GM18907 (cell line): ENCODE data around the gene DLL3.
A peak's percentile ranks its signal among the peaks of the same experiment; 100 is the strongest.

Source experiments
- ATAC-seq: cut with Tn5 transposase; IDR thresholded peaks from one replicate; pipeline ENCODE4 v1.9.1; 2021; ENCODE audit warnings: mild to moderate bottlenecking, moderate library complexity; ENCODE audit not compliant: unreplicated experiment

The DLL3 gene

DNA sequence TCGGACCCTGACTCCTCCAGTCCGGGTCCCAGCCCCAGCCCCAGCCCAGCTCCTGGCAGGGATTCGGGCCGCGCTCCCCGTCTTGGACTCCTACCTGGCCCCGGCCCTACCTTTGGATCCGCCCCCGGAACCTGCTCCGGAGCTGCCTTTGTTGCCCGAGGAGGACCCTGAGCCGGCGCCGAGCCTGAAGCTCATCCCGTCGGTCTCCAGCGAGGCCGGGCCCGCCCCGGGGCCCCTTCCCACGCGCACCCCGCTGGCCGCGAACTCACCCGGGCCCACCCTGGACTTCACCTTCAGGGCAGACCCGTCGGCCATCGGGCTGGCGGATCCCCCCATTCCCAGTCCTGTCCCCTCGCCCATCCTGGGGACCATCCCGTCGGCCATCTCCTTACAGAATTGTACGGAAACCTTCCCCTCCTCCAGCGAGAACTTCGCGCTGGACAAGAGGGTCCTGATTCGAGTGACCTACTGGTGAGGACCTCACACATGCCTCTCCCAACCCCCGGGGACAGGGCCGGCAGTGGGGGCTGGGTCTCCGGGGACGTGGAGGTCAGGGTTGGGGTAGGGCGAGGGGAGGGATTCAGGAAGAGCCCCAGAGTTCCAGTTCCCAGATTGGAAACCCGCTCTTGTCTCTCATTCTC is 16.9 kb downstream of the DLL3 start:
- no peak for ATAC-seq

DNA sequence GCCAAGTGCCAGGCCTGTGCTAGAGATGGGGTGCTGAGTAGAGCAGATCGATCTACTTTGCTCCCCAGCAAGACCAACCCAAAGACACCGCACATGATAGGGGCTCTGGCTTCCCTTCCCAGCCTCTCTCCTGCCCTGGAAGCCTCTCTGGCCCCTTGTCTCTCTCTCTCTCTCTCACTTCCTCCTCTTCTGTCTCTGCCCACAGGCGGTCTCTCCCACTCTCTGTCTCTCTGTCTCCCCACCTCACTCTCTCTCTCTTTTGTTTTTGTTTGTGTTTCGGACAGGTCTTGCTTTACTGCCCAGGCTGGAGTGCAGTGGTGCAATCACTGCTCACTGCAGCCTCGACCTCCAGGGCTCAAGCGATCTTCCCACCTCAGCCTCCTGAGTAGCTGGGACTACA is 17.5 kb downstream of the DLL3 start:
- ATAC-seq = no peak

DNA sequence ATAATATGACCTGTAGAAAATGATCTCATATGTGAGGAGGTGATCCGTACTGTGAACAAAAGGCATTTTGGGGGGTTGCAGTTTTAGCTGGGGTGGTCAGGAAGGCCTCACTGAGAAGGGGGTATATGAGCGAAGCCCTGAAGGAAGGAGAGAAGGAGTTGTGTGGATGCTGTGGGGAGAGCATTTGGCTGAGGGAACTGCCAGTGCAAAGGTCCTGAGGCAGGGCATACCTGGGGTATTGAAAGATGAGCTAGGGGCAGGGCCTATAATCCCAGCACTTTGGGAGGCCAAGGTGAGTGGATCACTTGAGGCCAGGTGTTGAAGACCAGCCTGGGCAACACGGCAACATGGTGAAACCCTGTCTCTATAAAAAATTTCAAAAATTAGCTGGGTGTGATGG is 18.7 kb downstream of the DLL3 start:
- no peak for ATAC-seq

DNA sequence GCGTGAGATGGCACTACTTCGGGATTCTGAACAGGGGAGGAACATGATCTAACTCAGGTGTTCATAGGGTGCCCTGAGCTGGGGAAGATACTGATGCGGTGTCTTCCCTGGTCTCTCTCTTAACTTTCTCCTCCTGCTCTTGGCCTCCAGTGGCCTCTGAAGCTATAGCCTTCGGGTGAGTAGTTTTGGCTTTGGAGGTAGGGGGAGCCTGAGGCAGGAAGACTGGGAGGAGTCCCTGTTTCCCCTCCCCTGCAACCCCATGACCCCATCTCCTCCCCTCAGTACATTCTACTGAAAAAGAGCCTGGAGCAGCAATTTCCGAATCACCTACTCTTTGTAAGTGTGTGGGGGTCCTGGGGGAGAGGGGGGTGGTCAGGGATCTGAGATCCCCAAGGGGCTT is 19.7 kb downstream of the DLL3 start:
- no peak for ATAC-seq

DNA sequence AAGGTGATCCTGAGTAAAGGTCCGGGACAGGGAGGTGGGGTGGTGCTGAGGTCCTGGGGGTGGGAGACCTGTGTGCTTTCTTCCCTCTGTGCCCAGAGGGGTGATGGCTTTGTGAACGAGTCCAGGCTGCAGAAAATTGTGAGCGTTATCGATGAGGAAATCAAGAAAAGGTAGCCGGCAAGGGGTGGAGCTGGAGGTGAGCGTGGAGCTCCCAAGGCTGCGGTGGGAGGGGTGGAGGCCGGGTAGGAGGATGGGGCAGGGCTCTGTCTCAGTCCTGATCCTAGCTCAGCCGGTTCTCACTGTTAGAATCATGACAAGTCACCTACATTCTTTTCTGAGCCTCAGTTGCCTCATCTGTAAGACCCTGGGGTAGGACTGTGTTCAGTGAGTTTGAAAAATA is 20.2 kb downstream of the DLL3 start:
- no peak for ATAC-seq

DNA sequence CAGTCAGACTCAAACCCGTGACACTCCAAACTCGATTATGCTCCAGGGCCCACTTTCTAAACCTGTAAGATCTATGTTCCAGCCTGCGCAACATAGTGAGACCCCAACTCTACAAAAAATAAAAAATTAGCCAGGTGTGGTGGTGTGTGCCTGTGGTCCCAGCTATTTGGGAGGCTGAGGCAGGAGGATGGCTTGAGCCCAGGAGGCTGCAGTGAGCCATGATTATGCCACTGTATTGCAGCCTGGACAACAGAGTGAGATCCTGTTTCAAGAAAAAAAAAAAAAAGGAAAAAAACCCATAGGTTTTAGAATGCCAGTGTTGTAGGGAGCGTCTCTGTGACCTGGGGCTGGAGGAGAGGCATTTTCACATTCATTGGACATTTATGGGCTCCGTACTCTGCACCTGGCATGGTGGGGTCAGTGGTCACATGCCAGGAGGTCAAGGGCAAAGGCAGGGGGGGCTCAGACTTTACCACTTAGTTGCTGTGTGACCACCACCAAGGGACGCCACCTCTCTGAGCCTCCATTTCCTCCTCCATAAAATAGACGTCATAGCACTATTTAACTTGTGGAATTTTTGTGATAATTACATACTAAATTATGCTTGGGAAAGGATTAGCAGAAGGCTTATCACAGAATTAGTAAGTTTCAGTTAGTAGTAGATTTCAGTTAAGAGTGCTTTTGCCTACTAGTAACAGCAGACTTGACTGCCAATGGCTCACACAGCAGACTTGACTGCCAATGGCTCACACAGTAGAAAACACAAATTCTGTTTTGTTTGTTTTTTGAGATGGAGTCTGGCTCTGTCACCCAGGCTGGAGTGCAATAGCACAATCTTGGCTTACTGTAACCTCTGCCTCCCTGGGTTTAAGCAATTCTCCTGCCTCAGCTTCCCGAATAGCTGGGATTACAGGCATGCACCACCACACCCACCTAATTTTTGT is 22.1 kb downstream of the DLL3 start:
- no peak for ATAC-seq

DNA sequence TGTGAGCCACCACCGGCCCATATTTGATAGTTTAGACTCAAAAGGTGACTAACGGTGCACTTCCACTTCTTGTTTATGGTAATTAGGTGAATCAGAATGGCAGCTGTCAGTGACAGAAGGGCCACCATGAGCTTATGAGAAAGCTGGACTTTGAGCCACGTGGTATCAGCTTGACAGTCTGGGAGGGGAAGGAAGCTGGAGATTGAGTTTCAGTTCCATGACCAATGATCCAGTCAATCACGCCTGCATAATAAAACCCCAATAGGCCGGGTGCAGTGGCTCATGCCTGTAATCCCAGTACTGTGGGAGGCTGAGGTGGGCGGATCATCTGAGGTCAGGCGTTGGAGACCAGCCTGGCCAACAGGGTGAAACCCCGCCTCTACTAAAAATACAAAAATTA is 25.7 kb downstream of the DLL3 start:
- no peak for ATAC-seq

DNA sequence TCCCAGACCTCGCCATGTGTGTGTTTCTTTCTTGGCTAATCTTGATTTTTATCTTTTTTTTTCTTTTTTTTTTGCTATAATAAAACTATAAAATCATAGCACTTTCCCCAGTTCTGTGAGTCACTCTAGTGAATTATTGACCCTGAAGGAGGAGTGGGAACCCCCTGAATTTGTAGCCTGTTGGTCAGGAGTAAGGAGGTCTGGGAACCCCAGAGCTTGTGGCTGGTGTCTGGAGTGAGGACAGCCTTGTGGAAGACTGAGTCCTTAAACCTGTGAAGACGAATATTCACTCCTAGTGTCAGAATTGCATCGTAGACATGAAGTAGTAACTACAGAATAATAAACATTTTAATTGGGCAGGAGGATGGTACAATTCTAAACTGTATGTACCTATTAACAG is 26.5 kb downstream of the DLL3 start:
- no peak for ATAC-seq

DNA sequence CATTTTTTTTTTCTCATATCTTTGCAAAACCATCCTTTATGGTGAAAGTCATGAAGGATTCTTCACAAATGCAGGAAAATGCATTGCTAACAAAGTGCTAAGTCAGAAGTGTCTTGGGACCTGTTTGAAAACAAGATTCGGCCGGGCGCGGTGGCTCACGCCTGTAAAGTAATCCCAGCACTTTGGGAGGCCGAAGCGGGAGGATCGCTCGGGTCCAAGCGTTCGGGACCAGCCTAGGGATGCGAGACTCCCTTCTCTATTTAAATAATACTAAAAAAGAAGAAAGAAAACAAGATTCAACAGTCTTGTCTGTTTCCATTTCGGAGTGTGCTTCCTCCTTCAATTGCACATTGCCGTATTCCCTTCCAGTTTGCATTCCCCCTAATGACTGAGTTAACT is 33.1 kb downstream of the DLL3 start:
- no peak for ATAC-seq

DNA sequence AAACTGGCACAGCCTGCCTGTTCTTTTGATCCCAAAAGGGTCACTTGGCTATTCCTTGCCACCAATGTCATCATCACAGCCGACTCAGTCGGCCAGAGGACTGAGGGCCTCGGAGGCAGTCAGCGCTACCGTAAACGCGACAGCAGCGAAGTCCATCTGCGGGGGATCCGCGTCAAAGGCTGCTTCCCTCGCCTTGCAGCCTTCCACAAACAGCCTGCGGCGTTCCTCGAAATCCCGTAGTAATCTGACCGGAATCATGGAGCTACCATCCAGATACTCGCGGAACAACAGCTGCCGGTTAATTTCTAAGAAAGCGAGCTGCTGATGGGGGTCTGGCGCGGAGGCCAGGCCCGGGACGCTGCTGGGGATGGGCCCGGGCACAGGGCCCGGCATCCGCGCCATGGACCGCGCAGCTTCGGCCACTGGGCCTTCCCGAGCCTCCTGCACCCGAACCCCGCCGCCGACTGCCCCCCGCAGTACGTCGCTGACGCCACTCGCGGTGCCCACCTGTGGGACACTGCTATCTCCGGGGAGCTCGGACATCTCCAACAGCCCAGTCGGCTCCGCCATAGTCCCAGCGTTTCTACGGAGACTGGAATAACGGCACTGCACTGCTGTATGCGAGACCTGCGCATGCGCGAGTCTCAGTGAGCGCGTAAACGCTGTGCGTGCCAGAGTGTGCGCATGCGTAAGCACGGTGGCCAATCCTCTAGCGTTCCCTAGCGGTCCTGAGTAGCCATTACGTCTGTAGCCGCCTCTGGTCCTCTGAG is 33.7 kb downstream of the DLL3 start, which contains the start of gene EID2B:
TSS of gene EID2B (minus strand) at position 620 of the 770 bp plus-strand sequence. CDS start at position 570, 50 bp downstream.
- ATAC-seq = peak; percentile 85

DNA sequence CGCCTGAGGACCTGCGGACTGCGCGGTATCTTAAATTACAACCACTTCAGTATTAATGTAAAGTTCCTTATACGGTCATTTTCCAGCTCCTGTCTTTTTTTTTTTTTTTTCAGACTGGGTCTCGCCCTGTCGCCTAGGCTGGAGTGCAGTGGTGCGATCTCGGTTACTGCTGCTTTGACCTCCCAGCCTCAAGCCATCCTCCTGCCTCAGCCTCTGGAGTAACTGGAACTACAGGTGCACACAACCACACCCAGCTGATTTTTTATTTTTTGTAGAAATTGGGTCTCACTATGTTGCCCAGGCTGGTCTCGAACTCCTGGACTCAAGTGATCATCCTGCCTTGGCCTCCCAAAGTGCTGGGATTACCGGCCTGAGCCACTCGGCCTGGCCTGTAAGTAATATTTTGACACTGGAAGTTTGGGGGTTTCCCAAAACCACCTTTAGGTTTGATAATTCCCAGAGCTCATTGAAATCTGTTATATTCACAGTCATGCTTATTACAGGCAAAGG is 34.3 kb downstream of the DLL3 start:
- peak; percentile 21 for ATAC-seq

DNA sequence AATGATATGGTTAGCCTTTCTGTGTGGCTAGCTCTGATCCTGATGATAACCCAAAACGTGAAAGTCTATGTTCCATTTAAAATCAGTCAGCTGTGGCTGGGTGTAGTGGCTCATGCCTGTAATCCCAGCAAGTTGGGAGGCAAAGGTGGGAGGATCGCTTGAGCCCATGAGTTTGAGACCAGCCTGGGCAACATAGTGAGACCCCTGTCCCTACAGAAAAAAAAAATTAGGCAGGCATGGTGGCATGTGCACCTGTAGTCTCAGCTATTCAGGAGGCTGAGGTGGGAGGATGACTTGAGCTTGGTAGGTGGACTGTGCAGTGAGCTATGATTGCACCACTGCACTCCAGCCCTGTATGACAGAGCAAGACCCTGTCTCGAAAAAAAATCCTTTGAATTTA is 35.0 kb downstream of the DLL3 start:
- no peak for ATAC-seq

DNA sequence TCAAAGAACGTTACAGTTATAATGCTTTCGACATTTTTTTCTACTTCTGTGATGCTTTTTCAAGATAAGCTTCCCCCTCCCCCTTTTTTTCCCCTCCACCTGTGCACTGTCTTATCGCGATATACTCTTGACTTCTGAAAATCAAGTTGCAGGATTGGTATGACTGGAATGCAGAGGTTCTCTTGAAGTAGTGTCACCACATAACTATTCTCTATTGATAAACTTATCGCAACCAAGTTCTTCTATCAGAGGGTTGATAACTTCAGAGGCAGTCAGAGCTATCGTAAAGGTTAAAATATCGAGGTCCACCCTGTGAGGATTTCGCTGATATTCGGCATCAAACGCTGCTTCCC is 40.4 kb downstream of the DLL3 start:
- ATAC-seq = peak; percentile 10

DNA sequence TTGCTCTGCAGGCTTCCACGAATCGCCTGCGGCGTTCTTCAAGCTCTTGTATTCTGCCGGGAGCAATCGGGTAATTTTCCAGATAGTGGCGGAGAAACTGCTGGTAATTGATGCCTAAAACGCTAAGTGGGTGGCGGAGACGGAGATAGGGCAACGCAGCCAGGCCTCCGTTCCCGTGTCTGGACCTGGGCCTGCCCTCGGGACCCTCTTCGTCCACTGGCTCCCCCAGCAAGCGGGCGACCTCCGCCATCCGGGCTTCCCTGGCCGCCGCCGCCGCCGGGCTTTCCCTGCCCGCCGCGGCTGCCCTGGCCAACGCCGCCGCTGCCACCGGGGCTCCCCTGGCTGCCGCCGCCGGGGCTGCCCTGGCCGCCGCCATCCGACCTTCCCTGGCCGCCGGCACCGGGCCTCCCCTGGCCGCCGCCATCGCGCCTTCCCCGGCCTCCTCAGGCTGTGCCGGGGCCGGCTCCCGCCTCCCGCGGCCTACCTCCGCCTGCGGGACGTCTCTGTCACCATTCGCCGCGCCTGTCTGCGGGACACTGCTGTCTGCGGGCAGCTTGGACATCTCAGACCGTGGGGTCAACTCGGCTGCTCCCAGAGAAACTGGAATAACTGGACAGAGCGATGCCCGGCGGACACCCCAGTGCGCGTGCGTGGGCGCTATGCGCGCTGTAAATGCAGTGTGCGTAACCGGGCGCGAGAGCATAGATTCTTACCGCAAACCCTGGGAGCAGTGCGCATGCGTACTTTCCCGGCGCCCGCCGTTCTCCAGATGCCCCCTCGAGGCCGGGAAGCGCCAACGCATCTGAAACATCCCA is 41.0 kb downstream of the DLL3 start, which contains the start of gene EID2:
TSS of gene EID2 (minus strand) at position 644 of the 815 bp plus-strand sequence. CDS start at position 562, 82 bp downstream.
- ATAC-seq = peak; percentile 86

DNA sequence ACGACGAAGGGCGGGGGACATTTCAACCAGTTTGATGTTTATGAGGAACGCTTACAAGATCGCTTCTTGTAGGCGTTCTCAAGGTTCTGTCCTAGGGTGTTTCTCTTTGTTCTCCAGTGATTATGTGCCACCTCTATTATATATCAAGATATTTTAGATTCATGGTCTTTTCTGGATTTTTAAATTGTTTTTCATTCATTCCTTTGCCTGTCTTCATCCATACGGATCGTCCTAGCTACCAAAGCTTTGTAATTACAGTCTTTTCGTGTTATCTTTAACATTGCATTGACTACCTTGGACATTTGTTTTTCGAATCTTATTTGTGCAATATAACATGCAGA is 41.6 kb downstream of the DLL3 start:
- ATAC-seq = no peak

DNA sequence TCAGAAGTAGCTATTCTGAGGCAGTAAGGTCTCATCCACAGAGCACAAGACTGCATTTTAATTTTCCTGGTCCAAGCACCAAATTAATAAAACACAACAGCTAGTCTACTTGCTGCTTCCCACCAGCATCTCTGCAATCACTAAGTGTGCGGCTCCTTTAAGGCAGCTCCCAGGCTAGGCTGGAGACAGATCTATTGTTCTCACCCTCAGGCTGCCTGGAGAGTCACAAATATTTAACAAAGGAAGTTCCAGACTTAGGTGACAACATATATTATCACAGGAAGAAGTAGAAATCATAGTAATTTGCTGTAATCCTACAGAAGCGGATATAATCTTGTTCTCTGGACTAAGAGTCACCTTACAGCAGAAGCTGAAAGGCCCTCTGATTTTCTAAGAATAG is 43.5 kb downstream of the DLL3 start:
- no peak for ATAC-seq

DNA sequence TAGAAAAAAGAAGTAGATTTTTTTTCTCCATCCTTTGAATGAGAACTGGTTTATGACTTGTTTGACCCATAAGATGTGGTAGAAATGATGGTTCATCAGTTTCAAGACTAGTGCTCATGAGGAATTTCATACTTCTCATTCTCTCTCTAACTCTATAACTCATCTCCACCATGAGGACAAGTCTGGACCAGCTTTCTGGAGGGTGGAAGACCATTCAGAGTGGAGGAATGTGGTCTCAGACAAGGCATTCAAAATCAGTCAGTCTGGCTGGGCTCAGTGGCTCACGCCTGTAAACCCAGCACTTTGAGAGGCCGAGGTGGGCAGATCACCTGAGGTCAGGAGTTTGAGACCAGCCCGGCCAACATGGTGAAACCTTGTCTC is 44.7 kb downstream of the DLL3 start:
- ATAC-seq = no peak

DNA sequence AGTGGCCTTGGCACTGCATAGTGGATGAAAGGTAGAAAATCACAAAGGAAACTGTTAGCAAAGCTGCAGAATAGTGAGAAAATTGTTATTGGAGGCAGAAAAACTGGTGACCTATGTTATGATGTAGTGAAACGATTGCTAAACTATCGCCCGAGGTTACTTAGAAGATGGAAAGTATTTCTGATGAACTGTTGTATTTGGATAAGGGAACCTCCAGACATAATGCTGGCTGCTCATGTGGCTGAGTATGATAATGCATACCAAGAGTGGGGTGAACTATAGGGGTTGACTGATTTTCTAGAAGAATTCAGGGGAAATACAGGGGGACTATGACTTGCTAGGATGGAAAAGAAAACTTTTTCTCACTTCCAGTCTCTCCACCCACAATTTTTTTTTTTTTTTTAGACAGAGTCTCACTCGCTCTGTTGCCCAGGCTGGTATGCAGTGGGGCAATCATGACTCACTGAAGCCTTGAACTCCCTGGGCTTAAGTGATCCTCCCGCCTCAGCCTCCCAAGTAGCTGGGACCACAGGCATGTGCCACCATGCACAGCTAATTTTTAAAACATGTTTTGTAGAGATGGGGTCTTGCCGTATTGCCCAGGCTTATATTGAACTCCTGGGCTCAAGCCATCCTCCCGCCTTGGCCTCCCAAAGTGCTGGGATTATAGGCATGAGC is 45.6 kb downstream of the DLL3 start:
- ATAC-seq = no peak

DNA sequence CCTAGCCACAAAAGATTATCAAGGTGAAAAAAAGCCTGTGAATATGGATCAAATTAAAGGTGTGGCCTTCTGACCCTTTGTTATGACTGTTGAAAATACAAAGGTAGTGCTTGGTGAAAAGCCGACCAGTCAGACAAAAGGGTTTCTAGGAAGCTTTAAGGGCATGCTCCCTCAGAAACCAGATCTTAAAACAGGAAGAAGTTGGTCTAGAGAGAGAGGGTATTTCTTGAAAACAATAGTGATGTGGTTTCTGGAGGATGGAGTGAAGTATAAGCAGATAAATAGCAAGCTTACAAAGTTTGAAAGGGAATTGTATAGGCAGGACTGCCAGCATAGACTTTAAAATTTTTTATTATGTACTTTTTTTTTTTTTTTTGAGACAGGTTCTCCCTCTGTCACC is 46.2 kb downstream of the DLL3 start:
- ATAC-seq = no peak

DNA sequence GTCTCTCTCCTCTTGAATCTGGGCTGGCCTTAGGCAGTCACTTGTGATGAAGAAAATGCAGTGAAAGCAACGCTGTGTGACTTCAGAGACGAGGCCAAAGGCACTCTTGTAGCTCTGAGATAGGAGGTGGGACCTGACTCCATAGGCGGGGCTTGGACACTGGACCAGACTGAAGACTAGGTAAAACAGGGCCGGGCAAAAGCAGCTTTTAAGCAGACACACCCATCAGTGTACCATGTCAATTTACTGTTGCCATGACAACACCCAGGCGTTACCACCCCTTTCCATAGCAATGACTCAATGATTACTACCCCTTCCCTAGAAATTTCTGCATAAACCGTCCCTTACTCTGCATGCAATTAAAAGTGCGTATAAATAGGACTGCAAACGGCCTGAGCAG is 47.9 kb downstream of the DLL3 start:
- ATAC-seq = no peak
